K562 (cell line): ENCODE data around the gene DST. TPM values are rescaled to one million over a fixed set of nuclear protein-coding genes. Genes with fewer than 3 reads are reported as not detected.

Source experiments
- ATAC-seq: fragments of 200-7000 bp; cut with Tn5 transposase; 3 replicates; pipeline ENCODE4 v1.9.1; 2020; ENCODE audit warnings: moderate library complexity
- BruUV-seq: library from RNA; stranded (reverse); fragments of 400-500 nt; replicated peaks from 2 replicates; lab custom pipeline; 2021; lab: Mats Ljungman, UMichigan
- CTCF ChIA-PET: fragments of 300-600 bp; formaldehyde crosslinking; extraction: SDS; loops from one replicate; lab custom pipeline; 2021; ENCODE audit warnings: low intra/inter-chr PET ratio; lab: Yijun Ruan, JAX
- POLR2A ChIA-PET: fragments of 300-600, 350-650 bp; sonication (Branson Sonifier 250); formaldehyde crosslinking; extraction: SDS; loops from one replicate; lab custom pipeline; 2021; ENCODE audit warnings: antibody characterized with exemption, inconsistent platforms; lab: Yijun Ruan, JAX
- DNase-seq, 4 experiments: peaks; one replicate each; pipeline versions ENCODE4 v3.0.0 to v3.0.0-alpha.2; 2011 to 2018; ENCODE audit warnings: low spot score in 3 of 4, mixed read lengths in 3 of 4; ENCODE audit errors: extremely low read depth in 1 of 4
- FAIRE-seq: peaks from 2 replicates; lab custom pipeline; 2011; peaks lifted over from hg19 to GRCh38; lab: Jason Lieb, UNC
- H2AFZ ChIP-seq: 2 replicates; pipeline ENCODE4 v1.6.0; 2011; ENCODE audit warnings: low read depth, low read length, control low read depth, inconsistent platforms
- H3K27ac ChIP-seq: fragments of 200-600 bp; 3 replicates; pipeline ENCODE4 v1.8.0; 2011; ENCODE audit warnings: low read depth, mild to moderate bottlenecking, control low read depth, inconsistent platforms, low read length, moderate library complexity, mixed read lengths; ENCODE audit errors: extremely low read depth
- H3K27me3 ChIP-seq, 2 experiments: fragments of 300-600 bp in 1 of 2; 2 replicates in 1 of 2; 3 replicates in 1 of 2; pipeline versions ENCODE4 v1.6.0 to v1.8.0; 2011; ENCODE audit warnings: inconsistent platforms in 2 of 2, low read length in 2 of 2, mild to moderate bottlenecking in 1 of 2, mixed read lengths in 1 of 2, moderate library complexity in 1 of 2; ENCODE audit not compliant: control insufficient read depth in 2 of 2, insufficient read depth in 2 of 2
- H3K36me3 ChIP-seq: fragments of 300-600 bp; 3 replicates; pipeline ENCODE4 v1.8.0; 2011; ENCODE audit warnings: mild to moderate bottlenecking, low read length, inconsistent platforms; ENCODE audit not compliant: control insufficient read depth, insufficient read depth
- H3K4me1 ChIP-seq, 2 experiments: fragments of 200-600 bp in 1 of 2; replicated peaks in 1 of 2; 2 replicates in 1 of 2; 3 replicates in 1 of 2; pipeline versions ENCODE4 v1.5.1 to v1.8.0; 2011; ENCODE audit warnings: inconsistent platforms in 2 of 2, low read length in 2 of 2, mild to moderate bottlenecking in 1 of 2, mixed read lengths in 1 of 2, moderate library complexity in 1 of 2; ENCODE audit not compliant: control insufficient read depth in 2 of 2, insufficient read depth in 2 of 2
- H3K4me2 ChIP-seq: 2 replicates; pipeline ENCODE4 v1.6.1; 2011; ENCODE audit warnings: low read length, control low read depth, inconsistent platforms, mixed read lengths; ENCODE audit not compliant: insufficient read depth
- H3K4me3 ChIP-seq: fragments of 200-600 bp; sonication (generic), shearing (Covaris generic); 2 replicates; pipeline ENCODE4 v1.5.1; 2016; ENCODE audit warnings: control low read depth, inconsistent platforms
- H3K79me2 ChIP-seq: fragments of 200-600 bp; 3 replicates; pipeline ENCODE4 v1.8.0; 2011; ENCODE audit warnings: low read length, inconsistent platforms; ENCODE audit not compliant: control insufficient read depth, insufficient read depth
- H3K9ac ChIP-seq, 2 experiments: 2 replicates each; pipeline versions ENCODE4 v1.6.0 to v1.6.1; 2011; ENCODE audit warnings: low read depth in 2 of 2, low read length in 2 of 2, control low read depth in 1 of 2, inconsistent platforms in 1 of 2, mild to moderate bottlenecking in 1 of 2, mixed read lengths in 1 of 2; ENCODE audit not compliant: insufficient read depth in 1 of 2
- H3K9me1 ChIP-seq: one replicate; pipeline ENCODE4 v1.6.0; 2011; ENCODE audit warnings: inconsistent platforms, mild to moderate bottlenecking, low read length, moderate library complexity; ENCODE audit not compliant: control insufficient read depth, insufficient read depth
- H3K9me3 ChIP-seq: replicated peaks from 2 replicates; pipeline ENCODE4 v1.5.1; 2011; ENCODE audit warnings: low read depth, low read length, inconsistent platforms; ENCODE audit not compliant: control insufficient read depth, insufficient read depth
- H4K20me1 ChIP-seq: replicated peaks from 2 replicates; pipeline ENCODE4 v1.6.1; 2011; ENCODE audit warnings: low read length, inconsistent platforms, mixed read lengths; ENCODE audit not compliant: control insufficient read depth, insufficient read depth
- HDAC8 ChIP-seq: fragments of 450-650 bp; IDR thresholded peaks from 2 replicates; pipeline ENCODE4 v1.6.1; 2016; ENCODE audit warnings: mild to moderate bottlenecking, missing genetic modification characterization, moderate library complexity, missing compliant biosample characterization
- HIVEP1 ChIP-seq: fragments of 250-450 bp; sonication (Bioruptor Pico); IDR thresholded peaks from 2 replicates; pipeline ENCODE4 v1.4.0; 2020; ENCODE audit warnings: mild to moderate bottlenecking
- KLF6 ChIP-seq: fragments of 250-450 bp; sonication (Bioruptor Pico); IDR thresholded peaks from 2 replicates; pipeline ENCODE4 v1.4.0; 2020; ENCODE audit warnings: mild to moderate bottlenecking, moderate library complexity, borderline replicate concordance
- RAD21 ChIP-seq, 2 experiments: fragments of 250-450 bp in 1 of 2; fragments of 450-650 bp in 1 of 2; sonication (Bioruptor Pico) in 1 of 2; formaldehyde crosslinking in 1 of 2; IDR thresholded peaks in 1 of 2; conservative IDR thresholded peaks in 1 of 2; 2 replicates each; pipeline versions ENCODE4 v1.4.0 to v1.8.0; 2020 to 2022; ENCODE audit warnings: mild to moderate bottlenecking in 2 of 2, moderate library complexity in 1 of 2
- RBM39 ChIP-seq: fragments of 200-400 bp; formaldehyde crosslinking; optimal IDR thresholded peaks from 2 replicates; pipeline ENCODE3; 2018; ENCODE audit warnings: low read depth, low read length
- WGBS: fragments of 100-300 bp; shearing (Covaris generic); methylation state at CpG from one replicate; pipeline ENCODE4 v1.1.6; 2016; ENCODE audit warnings: low coverage, mixed read lengths; ENCODE audit not compliant: insufficient coverage; ENCODE audit errors: missing lambda C conversion rate; 5-methylcytosine and 5-hydroxymethylcytosine counted together
- in situ Hi-C: fragments of 300-500 bp; cut with MboI; formaldehyde crosslinking; loops from 4 replicates; pipeline ENCODE4 v1.15.0; 2018; ENCODE audit warnings: inconsistent platforms, mixed read lengths
- intact Hi-C: fragments of 100-400 bp; cut with micrococcal nuclease; formaldehyde crosslinking; loops from 2 replicates; pipeline ENCODE4 v1.14.2; 2022
- polyA plus RNA-seq, 8 experiments: library from polyadenylated mRNA; depleted of rRNA in 4 of 8; stranded (reverse) in 5 of 8; unstranded in 3 of 8; fragments of >200 nt; fragmentation: Nextera tagmentation in 2 of 8; fragmentation: Illumina TruSeq in 1 of 8; extraction: Ambion mirVana in 2 of 8; extraction: Trizol in 1 of 8; gene quantifications; 2 replicates each; pipeline versions ENCODE4 v1.2.1 to v1.2.3, GENCODE V29; 2011 to 2014; ENCODE audit warnings: inconsistent platforms in 1 of 8, missing spikeins in 1 of 8
- total RNA-seq, 7 experiments: library from RNA; depleted of rRNA in 6 of 7; stranded (reverse); fragments of >200 nt in 6 of 7; fragmentation: Illumina TruSeq in 2 of 7; extraction: Trizol in 2 of 7; gene quantifications; 2 replicates each; pipeline versions ENCODE4 v1.2.1 to v1.2.3, GENCODE V29; 2011 to 2021; ENCODE audit warnings: low replicate concordance in 1 of 7
- TF ChIP-seq, protein P1 (sequence below): fragments of 200-800 bp; sonication (Bioruptor generic); IDR thresholded peaks from 2 replicates; pipeline ENCODE4 v1.6.1; 2017; ENCODE audit warnings: missing genetic modification characterization, missing compliant biosample characterization
- TF ChIP-seq, protein P2 (sequence below): fragments of 250-450 bp; sonication (Bioruptor Pico); IDR thresholded peaks from 2 replicates; pipeline ENCODE4 v1.4.0; 2020; ENCODE audit warnings: borderline replicate concordance

DST gene
- total and polyA plus RNA-seq, 9 of the 15 experiments (the other 6 are each of a cell fraction or from before 2014, with no cell fraction given), result 5.2 to 21.9 (median 13.3) TPM

DNA sequence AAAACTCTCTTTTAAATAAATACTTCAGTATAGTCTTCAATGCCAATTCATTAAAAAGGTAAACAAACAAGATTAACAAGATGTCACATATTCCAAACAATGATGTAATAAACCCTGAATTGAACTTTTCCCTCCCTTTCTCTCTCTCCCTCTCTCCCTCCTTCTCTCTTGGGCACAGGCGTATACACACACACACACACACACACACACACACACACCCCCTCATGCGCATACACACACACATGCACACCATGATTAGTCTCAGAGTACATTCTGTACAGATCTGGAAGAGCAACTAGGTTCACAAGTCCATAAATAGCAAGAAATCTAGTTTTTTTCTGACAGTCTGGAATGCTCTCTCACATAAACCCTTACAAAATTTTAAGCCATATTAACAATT, 128.3 kb downstream of the DST start:
- ChIA-PET POLR2A (interaction anchor here (0.8 to 1.2 kb wide), 2 partner anchors 8 to 11 kb away, joined by 3 read pairs; no protein-coding TSS in a partner anchor), CTCF (no interaction called here)
- peaks cover 0 to 11% of the 10 kb centered on the region in 2 experiments; a peak in 2 of 5 replicates for H3K4me1 ChIP-seq
- H3K4me3 ChIP-seq, result no peak overlapping the region
- TF ChIP-seq KLF6 (CRISPR knock-in tag), result no peak
- TF ChIP-seq RAD21 (CRISPR knock-in tag; conservative IDR thresholded peaks at IDR 0.05 in 1 of 2, IDR thresholded peaks at IDR 0.05 in 1 of 2), result no peak
- no peak for TF ChIP-seq HIVEP1
- TF ChIP-seq RBM39, result no peak
- no peak for TF ChIP-seq HDAC8 (tag)
- TF ChIP-seq, protein P1, sequence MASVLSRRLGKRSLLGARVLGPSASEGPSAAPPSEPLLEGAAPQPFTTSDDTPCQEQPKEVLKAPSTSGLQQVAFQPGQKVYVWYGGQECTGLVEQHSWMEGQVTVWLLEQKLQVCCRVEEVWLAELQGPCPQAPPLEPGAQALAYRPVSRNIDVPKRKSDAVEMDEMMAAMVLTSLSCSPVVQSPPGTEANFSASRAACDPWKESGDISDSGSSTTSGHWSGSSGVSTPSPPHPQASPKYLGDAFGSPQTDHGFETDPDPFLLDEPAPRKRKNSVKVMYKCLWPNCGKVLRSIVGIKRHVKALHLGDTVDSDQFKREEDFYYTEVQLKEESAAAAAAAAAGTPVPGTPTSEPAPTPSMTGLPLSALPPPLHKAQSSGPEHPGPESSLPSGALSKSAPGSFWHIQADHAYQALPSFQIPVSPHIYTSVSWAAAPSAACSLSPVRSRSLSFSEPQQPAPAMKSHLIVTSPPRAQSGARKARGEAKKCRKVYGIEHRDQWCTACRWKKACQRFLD (CRISPR knock-in tag), result no peak
- TF ChIP-seq, protein P2, sequence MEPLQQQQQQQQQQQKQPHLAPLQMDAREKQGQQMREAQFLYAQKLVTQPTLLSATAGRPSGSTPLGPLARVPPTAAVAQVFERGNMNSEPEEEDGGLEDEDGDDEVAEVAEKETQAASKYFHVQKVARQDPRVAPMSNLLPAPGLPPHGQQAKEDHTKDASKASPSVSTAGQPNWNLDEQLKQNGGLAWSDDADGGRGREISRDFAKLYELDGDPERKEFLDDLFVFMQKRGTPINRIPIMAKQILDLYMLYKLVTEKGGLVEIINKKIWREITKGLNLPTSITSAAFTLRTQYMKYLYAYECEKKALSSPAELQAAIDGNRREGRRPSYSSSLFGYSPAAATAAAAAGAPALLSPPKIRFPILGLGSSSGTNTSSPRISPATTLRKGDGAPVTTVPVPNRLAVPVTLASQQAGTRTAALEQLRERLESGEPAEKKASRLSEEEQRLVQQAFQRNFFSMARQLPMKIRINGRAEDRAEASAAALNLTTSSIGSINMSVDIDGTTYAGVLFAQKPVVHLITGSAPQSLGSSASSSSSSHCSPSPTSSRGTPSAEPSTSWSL (CRISPR knock-in tag), result no peak
- no peaks in the 10 kb centered on the region for H4K20me1 ChIP-seq
- no peaks in the 10 kb centered on the region for H3K9me1 ChIP-seq
- H3K79me2 ChIP-seq, result no peaks in the 10 kb centered on the region
- H3K4me2 ChIP-seq, result no peak overlapping the region
- intact Hi-C loops, result no loop called here
- no peak overlapping the region for H3K9ac ChIP-seq
- FAIRE-seq, result no peak
- WGBS, result 0% methylated on average over 1 of the region's 2 CpGs
- no peak overlapping the region for H2AFZ ChIP-seq
- H3K36me3 ChIP-seq, result no peaks in the 10 kb centered on the region
- in situ Hi-C loops, result no loop called here
- H3K27me3 ChIP-seq, result no peaks in the 10 kb centered on the region
- ATAC-seq, result no peak
- no peaks in the 10 kb centered on the region for H3K9me3 ChIP-seq
- BruUV-seq, result no TSS peak
- no peak for DNase-seq
- no peak overlapping the region for H3K27ac ChIP-seq
